HG03565 (cell line): Measurements from ENCODE around the gene SLC7A5.
"Not testable (repeated sequence)": the region's sequence is repeated elsewhere in the genome, so short reads cannot be mapped to it uniquely, and the experiment has no call there.

Experiments
- ATAC-seq: cut with Tn5 transposase; IDR thresholded peaks from one replicate; pipeline ENCODE4 v1.9.1; 2021; ENCODE audit warnings: mild to moderate bottlenecking, moderate library complexity; ENCODE audit not compliant: unreplicated experiment

Gene SLC7A5

GRCh38 chr16:87862597-87863326 lies 6.5 kb downstream of the SLC7A5 start:
- ATAC-seq = not testable (repeated sequence)

GRCh38 chr16:87861300-87862099 lies 7.8 kb downstream of the SLC7A5 start:
- not testable (repeated sequence) for ATAC-seq

- ATAC-seq = no peak
These were observed 8.6 kb downstream of the SLC7A5 start for GRCh38 chr16:87860553-87861299.

GRCh38 chr16:87858151-87858993 lies 10.9 kb downstream of the SLC7A5 start:
- ATAC-seq = not testable (repeated sequence)

GRCh38 chr16:87856791-87857228 lies 12.5 kb downstream of the SLC7A5 start:
- no peak for ATAC-seq

GRCh38 chr16:87855852-87856715 lies 13.2 kb downstream of the SLC7A5 start:
- ATAC-seq = no peak

GRCh38 chr16:87854907-87855683 lies 14.2 kb downstream of the SLC7A5 start:
- ATAC-seq = no peak

- no peak for ATAC-seq
These were observed 15.0 kb downstream of the SLC7A5 start for GRCh38 chr16:87854053-87854906.

- no peak for ATAC-seq
These were observed 15.8 kb downstream of the SLC7A5 start for GRCh38 chr16:87853411-87854052.

GRCh38 chr16:87851601-87852000 lies 17.7 kb downstream of the SLC7A5 start:
- ATAC-seq = no peak

GRCh38 chr16:87851141-87851587 lies 18.1 kb downstream of the SLC7A5 start:
- ATAC-seq = no peak

GRCh38 chr16:87850009-87851006 lies 19.0 kb downstream of the SLC7A5 start:
- ATAC-seq = no peak

- no peak for ATAC-seq
These were observed 19.8 kb downstream of the SLC7A5 start for GRCh38 chr16:87849419-87850008.

- ATAC-seq = no peak
These were observed 20.5 kb downstream of the SLC7A5 start for GRCh38 chr16:87848676-87849345.
